Testis (tissue), 3 donors: ENCODE data around the gene IFNA14. TPM values are rescaled to one million over a fixed set of nuclear protein-coding genes. Genes with fewer than 3 reads are reported as not detected.
A peak's percentile ranks its signal among the peaks of the same experiment; 100 is the strongest.

ENCODE experiments used
- DNase-seq: peaks from one replicate; pipeline ENCODE4 v3.0.0-alpha.2; 2019
- H3K27ac ChIP-seq, 2 donors: fragments of 200-600 bp; sonication (generic); one replicate each; pipeline ENCODE4 v1.5.1; 2019
- H3K27me3 ChIP-seq: fragments of 200-600 bp; sonication (generic); one replicate; pipeline ENCODE4 v1.5.1; 2019
- H3K36me3 ChIP-seq: fragments of 200-600 bp; sonication (generic); one replicate; pipeline ENCODE4 v1.5.1; 2017; ENCODE audit warnings: low read depth; ENCODE audit errors: missing control alignments
- H3K4me1 ChIP-seq: fragments of 200-600 bp; sonication (generic); one replicate; pipeline ENCODE4 v1.5.1; 2019
- H3K4me3 ChIP-seq, 2 donors: fragments of 200-600 bp; sonication (generic); one replicate each; pipeline ENCODE4 v1.5.1; 2017 to 2019
- H3K9me3 ChIP-seq: fragments of 200-600 bp; sonication (generic); one replicate; pipeline ENCODE4 v1.5.1; 2017
- CTCF ChIP-seq, 3 experiments: fragments of 450-650 bp in 2 of 3; fragments of 200-600 bp in 1 of 3; sonication (generic) in 1 of 3; IDR thresholded peaks; one replicate each; pipeline ENCODE4 v1.5.1; 2016 to 2019; ENCODE audit warnings: antibody characterized with exemption in 3 of 3, mild to moderate bottlenecking in 2 of 3, moderate library complexity in 1 of 3
- POLR2A ChIP-seq: fragments of 450-650 bp; IDR thresholded peaks from one replicate; pipeline ENCODE4 v1.6.1; 2017; ENCODE audit warnings: antibody characterized with exemption, mild to moderate bottlenecking, moderate library complexity
- WGBS, 2 donors: methylation state at CpG; one replicate each; pipeline ENCODE4 v1.1.5; 2018; 5-methylcytosine and 5-hydroxymethylcytosine counted together
- intact Hi-C: fragments of 100-400 bp; cut with DNase I; formaldehyde crosslinking; loops from one replicate; pipeline ENCODE4 v1.15.1; 2023; ENCODE audit warnings: low total_unique reads
- polyA plus RNA-seq: library from polyadenylated mRNA; stranded (reverse); fragments of 350-450 nt; fragmentation: Illumina TruSeq; extraction: RNeasy Lipid Tissue Mini Kit (QIAGEN cat#74804); gene quantifications from one replicate; pipeline ENCODE4 v1.2.3, GENCODE V29; 2014; ENCODE audit warnings: low read depth, low replicate concordance; ENCODE audit not compliant: insufficient read depth
- total RNA-seq, 2 donors: library from RNA; depleted of rRNA; stranded (reverse); fragments of >200 nt; gene quantifications; one replicate each; pipeline ENCODE4 v1.2.3, GENCODE V29; 2016

Gene IFNA14
- total and polyA plus RNA-seq, 3 donors from 2014 or later, result not detected

GRCh38 chr9:21255538-21256212, 15.9 kb upstream of the IFNA14 start:
- TF ChIP-seq CTCF (IDR thresholded peaks at IDR 0.05), result no peak
- no peak for TF ChIP-seq POLR2A
- H3K4me1 ChIP-seq, result no peaks in the 10 kb centered on the region
- intact Hi-C loops, result no loop called here
- WGBS, 2 donors, result 66 to 85% methylated on average over 5 of the region's 5 CpGs
- no peak for DNase-seq
- no peak overlapping the region for H3K4me3 ChIP-seq
- H3K36me3 ChIP-seq, result no peaks in the 10 kb centered on the region
- no peaks in the 10 kb centered on the region for H3K27me3 ChIP-seq
- H3K9me3 ChIP-seq, result no peaks in the 10 kb centered on the region
- no peak overlapping the region for H3K27ac ChIP-seq

GRCh38 chr9:21252721-21253547, 13.1 kb upstream of the IFNA14 start:
- TF ChIP-seq POLR2A (no peak), CTCF (IDR thresholded peaks at IDR 0.05) (peak in 2 of 3 experiments; percentile 25 to 43)
- no peak overlapping the region for H3K27ac ChIP-seq
- no peaks in the 10 kb centered on the region for H3K36me3 ChIP-seq
- H3K4me3 ChIP-seq, result no peak overlapping the region
- H3K9me3 ChIP-seq, result no peaks in the 10 kb centered on the region
- 27 to 29% methylated on average over 3 of the region's 3 CpGs for WGBS, 2 donors
- no peaks in the 10 kb centered on the region for H3K4me1 ChIP-seq
- intact Hi-C loops, result no loop called here
- H3K27me3 ChIP-seq, result no peaks in the 10 kb centered on the region
- DNase-seq, result peak; percentile 37

- H3K9me3 ChIP-seq, result no peaks in the 10 kb centered on the region
- no peak overlapping the region for H3K27ac ChIP-seq
- no peaks in the 10 kb centered on the region for H3K27me3 ChIP-seq
- TF ChIP-seq POLR2A (no peak), CTCF (IDR thresholded peaks at IDR 0.05) (no peak)
- H3K4me1 ChIP-seq, result no peaks in the 10 kb centered on the region
- no peak for DNase-seq
- H3K36me3 ChIP-seq, result no peaks in the 10 kb centered on the region
- intact Hi-C loops, result no loop called here
- 59 to 70% methylated on average over 4 of the region's 4 CpGs for WGBS, 2 donors
- H3K4me3 ChIP-seq, result no peak overlapping the region
Measured at GRCh38 chr9:21251638-21252037, 11.8 kb upstream of the IFNA14 start.

- no peak for DNase-seq
- intact Hi-C loops, result no loop called here
- WGBS, 2 donors, result 56 to 77% methylated on average over 1 of the region's 1 CpG
- no peaks in the 10 kb centered on the region for H3K36me3 ChIP-seq
- H3K4me1 ChIP-seq, result no peaks in the 10 kb centered on the region
- H3K9me3 ChIP-seq, result no peaks in the 10 kb centered on the region
- no peak overlapping the region for H3K4me3 ChIP-seq
- TF ChIP-seq POLR2A, result no peak
- TF ChIP-seq CTCF (IDR thresholded peaks at IDR 0.05), result no peak
- H3K27me3 ChIP-seq, result no peaks in the 10 kb centered on the region
- no peak overlapping the region for H3K27ac ChIP-seq
Measured at GRCh38 chr9:21251190-21251589, 11.4 kb upstream of the IFNA14 start.
